ENCODE measurements around the gene CRYBG1. TPM values are rescaled to one million over a fixed set of nuclear protein-coding genes. Genes with fewer than 3 reads are reported as not detected.

CRYBG1 gene
- total and polyA plus RNA-seq, 10 of the 15 experiments (the other 5 are each of a cell fraction or from before 2014, with no cell fraction given): 6.5 to 57.0 (median 25.2) TPM

- BruUV-seq (replicated peaks): no TSS peak
- WGBS (ENCODE audit: insufficient coverage, insufficient replicate concordance, low lambda C conversion rate, missing lambda C conversion rate): 85% methylated on average over 1 of the region's 1 CpG
- Histone ChIP-seq H4K20me1 (ENCODE audit: control insufficient read depth, insufficient read depth) (no peaks in the 10 kb centered on the region), H3K36me3 (ENCODE audit: control insufficient read depth in 2 of 2, insufficient read depth in 2 of 2, low read length in 1 of 2) (no peaks in the 10 kb centered on the region), H3K4me3 (no peak overlapping the region), H3K9me3 (replicated peaks; ENCODE audit: control insufficient read depth, insufficient read depth, low read length) (no peaks in the 10 kb centered on the region), H3K27ac (ENCODE audit: control insufficient read depth, insufficient read depth) (no peak overlapping the region), H3K9ac (ENCODE audit: control insufficient read depth, insufficient read depth, low read length) (no peak overlapping the region), H2AFZ (ENCODE audit: control insufficient read depth, low read depth, low read length) (no peak overlapping the region), H3K4me1 (ENCODE audit: control insufficient read depth, insufficient read depth, low read length) (no peaks in the 10 kb centered on the region), H3K27me3 (replicated peaks in 1 of 2; ENCODE audit: control insufficient read depth in 2 of 2, insufficient read depth in 2 of 2, low read length in 1 of 2) (peaks cover 0 to 4% of the 10 kb centered on the region in 2 experiments; a peak in 1 of 4 replicates), H3K4me2 (ENCODE audit: control insufficient read depth, insufficient read depth) (no peak overlapping the region), H3K79me2 (ENCODE audit: control insufficient read depth, insufficient read depth, low read length) (no peaks in the 10 kb centered on the region)
- intact Hi-C loops (cut with micrococcal nuclease; ENCODE audit: unreplicated experiment) (no loop called here), in situ Hi-C loops (cut with MboI) (no loop called here)
- SMC1A ChIA-PET (ENCODE audit: uncharacterized antibody, unreplicated experiment): no interaction called here
- TF ChIP-seq, protein P1, sequence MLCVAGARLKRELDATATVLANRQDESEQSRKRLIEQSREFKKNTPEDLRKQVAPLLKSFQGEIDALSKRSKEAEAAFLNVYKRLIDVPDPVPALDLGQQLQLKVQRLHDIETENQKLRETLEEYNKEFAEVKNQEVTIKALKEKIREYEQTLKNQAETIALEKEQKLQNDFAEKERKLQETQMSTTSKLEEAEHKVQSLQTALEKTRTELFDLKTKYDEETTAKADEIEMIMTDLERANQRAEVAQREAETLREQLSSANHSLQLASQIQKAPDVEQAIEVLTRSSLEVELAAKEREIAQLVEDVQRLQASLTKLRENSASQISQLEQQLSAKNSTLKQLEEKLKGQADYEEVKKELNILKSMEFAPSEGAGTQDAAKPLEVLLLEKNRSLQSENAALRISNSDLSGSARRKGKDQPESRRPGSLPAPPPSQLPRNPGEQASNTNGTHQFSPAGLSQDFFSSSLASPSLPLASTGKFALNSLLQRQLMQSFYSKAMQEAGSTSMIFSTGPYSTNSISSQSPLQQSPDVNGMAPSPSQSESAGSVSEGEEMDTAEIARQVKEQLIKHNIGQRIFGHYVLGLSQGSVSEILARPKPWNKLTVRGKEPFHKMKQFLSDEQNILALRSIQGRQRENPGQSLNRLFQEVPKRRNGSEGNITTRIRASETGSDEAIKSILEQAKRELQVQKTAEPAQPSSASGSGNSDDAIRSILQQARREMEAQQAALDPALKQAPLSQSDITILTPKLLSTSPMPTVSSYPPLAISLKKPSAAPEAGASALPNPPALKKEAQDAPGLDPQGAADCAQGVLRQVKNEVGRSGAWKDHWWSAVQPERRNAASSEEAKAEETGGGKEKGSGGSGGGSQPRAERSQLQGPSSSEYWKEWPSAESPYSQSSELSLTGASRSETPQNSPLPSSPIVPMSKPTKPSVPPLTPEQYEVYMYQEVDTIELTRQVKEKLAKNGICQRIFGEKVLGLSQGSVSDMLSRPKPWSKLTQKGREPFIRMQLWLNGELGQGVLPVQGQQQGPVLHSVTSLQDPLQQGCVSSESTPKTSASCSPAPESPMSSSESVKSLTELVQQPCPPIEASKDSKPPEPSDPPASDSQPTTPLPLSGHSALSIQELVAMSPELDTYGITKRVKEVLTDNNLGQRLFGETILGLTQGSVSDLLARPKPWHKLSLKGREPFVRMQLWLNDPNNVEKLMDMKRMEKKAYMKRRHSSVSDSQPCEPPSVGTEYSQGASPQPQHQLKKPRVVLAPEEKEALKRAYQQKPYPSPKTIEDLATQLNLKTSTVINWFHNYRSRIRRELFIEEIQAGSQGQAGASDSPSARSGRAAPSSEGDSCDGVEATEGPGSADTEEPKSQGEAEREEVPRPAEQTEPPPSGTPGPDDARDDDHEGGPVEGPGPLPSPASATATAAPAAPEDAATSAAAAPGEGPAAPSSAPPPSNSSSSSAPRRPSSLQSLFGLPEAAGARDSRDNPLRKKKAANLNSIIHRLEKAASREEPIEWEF (IDR thresholded peaks at IDR 0.05; ENCODE audit: insufficient replicate concordance, low read depth, low read length): no peak
- TF ChIP-seq NFIC (IDR thresholded peaks at IDR 0.05; ENCODE audit: low read depth, low read length) (no peak), EZH2 (IDR thresholded peaks at IDR 0.05; ENCODE audit: borderline replicate concordance, control insufficient read depth, low read depth, low read length) (no peak), PAX5 (IDR thresholded peaks at IDR 0.05; ENCODE audit: borderline replicate concordance, low read depth, low read length) (no peak), JUNB (IDR thresholded peaks at IDR 0.05) (no peak), FOXK2 (IDR thresholded peaks at IDR 0.05) (no peak), TARDBP (IDR thresholded peaks at IDR 0.05; ENCODE audit: borderline replicate concordance) (no peak), RELB (IDR thresholded peaks at IDR 0.05; ENCODE audit: low read depth) (no peak), NR2C2 (IDR thresholded peaks at IDR 0.05; ENCODE audit: borderline replicate concordance, control insufficient read depth, insufficient read length, low read depth) (no peak), MEF2B (IDR thresholded peaks at IDR 0.05; ENCODE audit: partially characterized antibody, poor library complexity, severe bottlenecking) (no peak)
- ATAC-seq (no peak), FAIRE-seq (no peak), DNase-seq (ENCODE audit: low read depth, low spot score) (no peak)
- RAD21 ChIA-PET (ENCODE audit: unreplicated experiment): no interaction called here
- POLR2A ChIA-PET: no interaction called here
- CTCF ChIA-PET: no interaction called here
Observed at GRCh38 chr6:106373502-106374239, 13.2 kb downstream of the CRYBG1 start.
